ENCODE measurements around the gene HK1.

DNA sequence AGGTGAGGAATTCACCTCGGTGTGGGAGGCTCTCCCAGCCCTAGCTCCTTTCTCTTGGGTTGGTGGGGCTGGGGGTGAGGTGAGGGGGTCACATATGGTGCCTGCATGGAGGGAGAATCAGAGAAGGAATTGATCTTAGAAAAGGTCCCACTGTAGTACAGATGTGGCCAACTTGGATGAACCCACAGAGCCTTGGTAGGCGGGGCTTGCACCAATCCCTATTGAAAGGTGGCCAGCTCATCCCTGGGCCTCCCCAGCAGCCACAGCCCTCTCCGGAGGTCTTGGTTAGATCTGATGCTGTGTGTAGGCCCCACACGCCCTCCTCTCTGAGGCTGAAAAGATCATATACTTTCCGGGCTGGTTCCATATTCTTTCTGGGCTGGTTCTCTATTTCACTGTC lies 39.2 kb upstream of the HK1 start:
- TF ChIP-seq POLR2A (IDR thresholded peaks at IDR 0.05): no peak
- TF ChIP-seq, protein P1, sequence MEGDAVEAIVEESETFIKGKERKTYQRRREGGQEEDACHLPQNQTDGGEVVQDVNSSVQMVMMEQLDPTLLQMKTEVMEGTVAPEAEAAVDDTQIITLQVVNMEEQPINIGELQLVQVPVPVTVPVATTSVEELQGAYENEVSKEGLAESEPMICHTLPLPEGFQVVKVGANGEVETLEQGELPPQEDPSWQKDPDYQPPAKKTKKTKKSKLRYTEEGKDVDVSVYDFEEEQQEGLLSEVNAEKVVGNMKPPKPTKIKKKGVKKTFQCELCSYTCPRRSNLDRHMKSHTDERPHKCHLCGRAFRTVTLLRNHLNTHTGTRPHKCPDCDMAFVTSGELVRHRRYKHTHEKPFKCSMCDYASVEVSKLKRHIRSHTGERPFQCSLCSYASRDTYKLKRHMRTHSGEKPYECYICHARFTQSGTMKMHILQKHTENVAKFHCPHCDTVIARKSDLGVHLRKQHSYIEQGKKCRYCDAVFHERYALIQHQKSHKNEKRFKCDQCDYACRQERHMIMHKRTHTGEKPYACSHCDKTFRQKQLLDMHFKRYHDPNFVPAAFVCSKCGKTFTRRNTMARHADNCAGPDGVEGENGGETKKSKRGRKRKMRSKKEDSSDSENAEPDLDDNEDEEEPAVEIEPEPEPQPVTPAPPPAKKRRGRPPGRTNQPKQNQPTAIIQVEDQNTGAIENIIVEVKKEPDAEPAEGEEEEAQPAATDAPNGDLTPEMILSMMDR (IDR thresholded peaks at IDR 0.05): no peak
